ENCODE data around the gene DENND5B. TPM values are rescaled to one million over a fixed set of nuclear protein-coding genes. Genes with fewer than 3 reads are reported as not detected.
A peak's percentile ranks its signal among the peaks of the same experiment; 100 is the strongest.
"Not testable (repeated sequence)": the region's sequence is repeated elsewhere in the genome, so short reads cannot be mapped to it uniquely, and the experiment has no call there.

Gene DENND5B
- total and polyA plus RNA-seq, 4 donors, result 18.8 to 44.4 (median 25.6) TPM

- Histone ChIP-seq H3K4me1 (ENCODE audit: control insufficient read depth, insufficient read depth, low read length) (peaks cover 4% of the 10 kb centered on the region), H3K36me3 (ENCODE audit: control insufficient read depth, insufficient read depth, low read length) (no peaks in the 10 kb centered on the region), H3K27ac (ENCODE audit: low read depth, low read length) (no peak overlapping the region), H3K4me3 (ENCODE audit: low read depth, low read length) (no peak overlapping the region), H3K27me3 (ENCODE audit: control insufficient read depth, insufficient read depth, low read length) (no peaks in the 10 kb centered on the region), H3K9me3 (ENCODE audit: control insufficient read depth, insufficient read depth, low read length) (no peaks in the 10 kb centered on the region)
- no CpG with 5 or more reads among the region's 2 CpGs for WGBS (ENCODE audit: insufficient coverage)
- DNase-seq (ENCODE audit: low read depth in 4 of 6, low spot score in 6 of 6), result no peak
Measured at GRCh38 chr12:31583878-31584277, 7.1 kb downstream of the DENND5B start.

GRCh38 chr12:31582155-31582554, 8.8 kb downstream of the DENND5B start:
- no peaks in the 10 kb centered on the region for H3K36me3 ChIP-seq (ENCODE audit: control insufficient read depth, insufficient read depth, low read length)
- WGBS (ENCODE audit: insufficient coverage), result 50% methylated on average over 2 of the region's 3 CpGs
- H3K4me3 ChIP-seq (ENCODE audit: low read depth, low read length), result no peak overlapping the region
- no peaks in the 10 kb centered on the region for H3K27me3 ChIP-seq (ENCODE audit: control insufficient read depth, insufficient read depth, low read length)
- no peak overlapping the region for H3K27ac ChIP-seq (ENCODE audit: low read depth, low read length)
- H3K9me3 ChIP-seq (ENCODE audit: control insufficient read depth, insufficient read depth, low read length), result no peaks in the 10 kb centered on the region
- H3K4me1 ChIP-seq (ENCODE audit: control insufficient read depth, insufficient read depth, low read length), result peaks cover 4% of the 10 kb centered on the region
- DNase-seq (ENCODE audit: low read depth in 4 of 6, low spot score in 6 of 6), result no peak

GRCh38 chr12:31578632-31579031, 12.3 kb downstream of the DENND5B start:
- H3K36me3 ChIP-seq (ENCODE audit: control insufficient read depth, insufficient read depth, low read length), result no peaks in the 10 kb centered on the region
- DNase-seq (ENCODE audit: low read depth in 4 of 6, low spot score in 6 of 6), result peak in 2 of 6 donors; percentile 36
- H3K9me3 ChIP-seq (ENCODE audit: control insufficient read depth, insufficient read depth, low read length), result no peaks in the 10 kb centered on the region
- H3K27me3 ChIP-seq (ENCODE audit: control insufficient read depth, insufficient read depth, low read length), result no peaks in the 10 kb centered on the region
- no peak overlapping the region for H3K27ac ChIP-seq (ENCODE audit: low read depth, low read length)
- WGBS (ENCODE audit: insufficient coverage), result 33% methylated on average over 1 of the region's 2 CpGs
- peaks cover 4% of the 10 kb centered on the region for H3K4me1 ChIP-seq (ENCODE audit: control insufficient read depth, insufficient read depth, low read length)
- H3K4me3 ChIP-seq (ENCODE audit: low read depth, low read length), result no peak overlapping the region

- WGBS (ENCODE audit: insufficient coverage), result no CpG with 5 or more reads among the region's 2 CpGs
- H3K4me3 ChIP-seq (ENCODE audit: low read depth, low read length), result no peak overlapping the region
- no peaks in the 10 kb centered on the region for H3K36me3 ChIP-seq (ENCODE audit: control insufficient read depth, insufficient read depth, low read length)
- no peak overlapping the region for H3K27ac ChIP-seq (ENCODE audit: low read depth, low read length)
- H3K4me1 ChIP-seq (ENCODE audit: control insufficient read depth, insufficient read depth, low read length), result peaks cover 4% of the 10 kb centered on the region
- DNase-seq (ENCODE audit: low read depth in 4 of 6, low spot score in 6 of 6), result no peak
- no peaks in the 10 kb centered on the region for H3K9me3 ChIP-seq (ENCODE audit: control insufficient read depth, insufficient read depth, low read length)
- no peaks in the 10 kb centered on the region for H3K27me3 ChIP-seq (ENCODE audit: control insufficient read depth, insufficient read depth, low read length)
Measured at GRCh38 chr12:31574803-31575575, 15.9 kb downstream of the DENND5B start.

GRCh38 chr12:31574367-31574766, 16.6 kb downstream of the DENND5B start:
- not testable (repeated sequence) for H3K4me3 ChIP-seq (ENCODE audit: low read depth, low read length); DNase-seq (ENCODE audit: low read depth in 4 of 6, low spot score in 6 of 6); H3K4me1 ChIP-seq (ENCODE audit: control insufficient read depth, insufficient read depth, low read length); H3K9me3 ChIP-seq (ENCODE audit: control insufficient read depth, insufficient read depth, low read length); H3K27me3 ChIP-seq (ENCODE audit: control insufficient read depth, insufficient read depth, low read length); H3K27ac ChIP-seq (ENCODE audit: low read depth, low read length); H3K36me3 ChIP-seq (ENCODE audit: control insufficient read depth, insufficient read depth, low read length)
- WGBS (ENCODE audit: insufficient coverage), result no CpG with 5 or more reads among the region's 7 CpGs

GRCh38 chr12:31572900-31573600, 17.9 kb downstream of the DENND5B start:
- DNase-seq (ENCODE audit: low read depth in 4 of 6, low spot score in 6 of 6), result peak in 1 of 6 donors; percentile 11
- WGBS (ENCODE audit: insufficient coverage), result no CpG with 5 or more reads among the region's 3 CpGs
- H3K27me3 ChIP-seq (ENCODE audit: control insufficient read depth, insufficient read depth, low read length), result no peaks in the 10 kb centered on the region
- H3K36me3 ChIP-seq (ENCODE audit: control insufficient read depth, insufficient read depth, low read length), result no peaks in the 10 kb centered on the region
- no peak overlapping the region for H3K27ac ChIP-seq (ENCODE audit: low read depth, low read length)
- H3K4me1 ChIP-seq (ENCODE audit: control insufficient read depth, insufficient read depth, low read length), result no peaks in the 10 kb centered on the region
- no peak overlapping the region for H3K4me3 ChIP-seq (ENCODE audit: low read depth, low read length)
- H3K9me3 ChIP-seq (ENCODE audit: control insufficient read depth, insufficient read depth, low read length), result no peaks in the 10 kb centered on the region

GRCh38 chr12:31570880-31571279, 20.1 kb downstream of the DENND5B start:
- DNase-seq (ENCODE audit: low read depth in 4 of 6, low spot score in 6 of 6), result no peak
- no peak overlapping the region for H3K4me3 ChIP-seq (ENCODE audit: low read depth, low read length)
- 60% methylated on average over 1 of the region's 5 CpGs for WGBS (ENCODE audit: insufficient coverage)

GRCh38 chr12:31569517-31569916, 21.4 kb downstream of the DENND5B start:
- not testable (repeated sequence) for H3K27me3 ChIP-seq (ENCODE audit: control insufficient read depth, insufficient read depth, low read length)
- WGBS (ENCODE audit: insufficient coverage), result 100% methylated on average over 2 of the region's 2 CpGs

More at GRCh38 chr12:31570880-31571279, 20.1 kb downstream of the DENND5B start:
- Histone ChIP-seq H3K27ac (ENCODE audit: low read depth, low read length) (no peak overlapping the region), H3K27me3 (ENCODE audit: control insufficient read depth, insufficient read depth, low read length) (no peaks in the 10 kb centered on the region), H3K36me3 (ENCODE audit: control insufficient read depth, insufficient read depth, low read length) (no peaks in the 10 kb centered on the region), H3K4me1 (ENCODE audit: control insufficient read depth, insufficient read depth, low read length) (no peaks in the 10 kb centered on the region), H3K9me3 (ENCODE audit: control insufficient read depth, insufficient read depth, low read length) (no peaks in the 10 kb centered on the region)

GRCh38 chr12:31568498-31568897, 22.4 kb downstream of the DENND5B start:
- no peaks in the 10 kb centered on the region for H3K9me3 ChIP-seq (ENCODE audit: control insufficient read depth, insufficient read depth, low read length)
- H3K27ac ChIP-seq (ENCODE audit: low read depth, low read length), result no peak overlapping the region
- H3K36me3 ChIP-seq (ENCODE audit: control insufficient read depth, insufficient read depth, low read length), result no peaks in the 10 kb centered on the region
- H3K4me3 ChIP-seq (ENCODE audit: low read depth, low read length), result no peak overlapping the region
- no peaks in the 10 kb centered on the region for H3K4me1 ChIP-seq (ENCODE audit: control insufficient read depth, insufficient read depth, low read length)
- H3K27me3 ChIP-seq (ENCODE audit: control insufficient read depth, insufficient read depth, low read length), result no peaks in the 10 kb centered on the region
- no peak for DNase-seq (ENCODE audit: low read depth in 4 of 6, low spot score in 6 of 6)
- 50% methylated on average over 2 of the region's 3 CpGs for WGBS (ENCODE audit: insufficient coverage)

More at GRCh38 chr12:31569517-31569916, 21.4 kb downstream of the DENND5B start:
- H3K4me1 ChIP-seq (ENCODE audit: control insufficient read depth, insufficient read depth, low read length); H3K36me3 ChIP-seq (ENCODE audit: control insufficient read depth, insufficient read depth, low read length); H3K27ac ChIP-seq (ENCODE audit: low read depth, low read length); H3K9me3 ChIP-seq (ENCODE audit: control insufficient read depth, insufficient read depth, low read length); H3K4me3 ChIP-seq (ENCODE audit: low read depth, low read length); DNase-seq (ENCODE audit: low read depth in 4 of 6, low spot score in 6 of 6): not testable (repeated sequence)

GRCh38 chr12:31567029-31567428, 23.9 kb downstream of the DENND5B start:
- Histone ChIP-seq H3K27me3 (ENCODE audit: control insufficient read depth, insufficient read depth, low read length) (no peaks in the 10 kb centered on the region), H3K4me1 (ENCODE audit: control insufficient read depth, insufficient read depth, low read length) (no peaks in the 10 kb centered on the region), H3K4me3 (ENCODE audit: low read depth, low read length) (no peak overlapping the region), H3K36me3 (ENCODE audit: control insufficient read depth, insufficient read depth, low read length) (no peaks in the 10 kb centered on the region), H3K27ac (ENCODE audit: low read depth, low read length) (no peak overlapping the region), H3K9me3 (ENCODE audit: control insufficient read depth, insufficient read depth, low read length) (no peaks in the 10 kb centered on the region)
- no peak for DNase-seq (ENCODE audit: low read depth in 4 of 6, low spot score in 6 of 6)
- no CpG with 5 or more reads among the region's 2 CpGs for WGBS (ENCODE audit: insufficient coverage)
